ENCODE data around the gene ANAPC13. TPM values are rescaled to one million over a fixed set of nuclear protein-coding genes. Genes with fewer than 3 reads are reported as not detected.

Gene ANAPC13
- total RNA-seq, 1 experiment from 2014 or later = 68.8 TPM

GRCh38 chr3:134458406-134458945 is 27.3 kb downstream of the ANAPC13 start:
- no peaks in the 10 kb centered on the region for H3K36me3 ChIP-seq (ENCODE audit: control insufficient read depth, insufficient read depth, low read length)
- ChIA-PET CTCF (no interaction called here), POLR2A (no interaction called here)
- in situ Hi-C loops (cut with HindIII; ENCODE audit: low pct_unique_long_range_greater_than_20kb, low sequenced_read_pairs) (no loop called here), intact Hi-C loops (cut with micrococcal nuclease; ENCODE audit: unreplicated experiment) (no loop called here)
- H3K27me3 ChIP-seq (ENCODE audit: control insufficient read depth, insufficient read depth, low read length) = no peaks in the 10 kb centered on the region
- no peak for ATAC-seq
- no peak for DNase-seq (ENCODE audit: low read depth, low spot score)
- H3K4me1 ChIP-seq (ENCODE audit: control insufficient read depth, insufficient read depth, low read length) = no peaks in the 10 kb centered on the region
- no peak for TF ChIP-seq SIN3A (IDR thresholded peaks at IDR 0.05; ENCODE audit: borderline replicate concordance, insufficient read depth, low read depth, low read length)
- TF ChIP-seq TCF7L2 (IDR thresholded peaks at IDR 0.05; ENCODE audit: low read depth, low read length) = no peak
- no peak for TF ChIP-seq POLR2AphosphoS5 (IDR thresholded peaks at IDR 0.05; ENCODE audit: low read depth, low read length)
- no peak for TF ChIP-seq CTCF (IDR thresholded peaks at IDR 0.05)
- no peak for TF ChIP-seq REST (IDR thresholded peaks at IDR 0.05; ENCODE audit: insufficient read depth in 1 of 2, low read depth in 2 of 2, low read length in 1 of 2)
- BruUV-seq (replicated peaks) = no TSS peak
- no peaks in the 10 kb centered on the region for H3K9me3 ChIP-seq (ENCODE audit: control insufficient read depth, insufficient read depth, low read depth, low read length)
- no peak overlapping the region for H3K27ac ChIP-seq (ENCODE audit: low read length)
- H3K4me3 ChIP-seq (ENCODE audit: low read depth in 2 of 2, low read length in 2 of 2) = no peak overlapping the region

GRCh38 chr3:134457376-134458074 is 28.3 kb downstream of the ANAPC13 start:
- BruUV-seq (replicated peaks) = no TSS peak
- ATAC-seq (no peak), DNase-seq (ENCODE audit: low read depth, low spot score) (no peak)
- ChIA-PET POLR2A (no interaction called here), CTCF (no interaction called here)
- TF ChIP-seq SIN3A (IDR thresholded peaks at IDR 0.05; ENCODE audit: borderline replicate concordance, insufficient read depth, low read depth, low read length) (no peak), POLR2AphosphoS5 (IDR thresholded peaks at IDR 0.05; ENCODE audit: low read depth, low read length) (no peak), TCF7L2 (IDR thresholded peaks at IDR 0.05; ENCODE audit: low read depth, low read length) (no peak), REST (IDR thresholded peaks at IDR 0.05; ENCODE audit: insufficient read depth in 1 of 2, low read depth in 2 of 2, low read length in 1 of 2) (no peak), CTCF (IDR thresholded peaks at IDR 0.05) (no peak)
- Histone ChIP-seq H3K36me3 (ENCODE audit: control insufficient read depth, insufficient read depth, low read length) (no peaks in the 10 kb centered on the region), H3K27ac (ENCODE audit: low read length) (no peak overlapping the region), H3K9me3 (ENCODE audit: control insufficient read depth, insufficient read depth, low read depth, low read length) (no peaks in the 10 kb centered on the region), H3K4me1 (ENCODE audit: control insufficient read depth, insufficient read depth, low read length) (no peaks in the 10 kb centered on the region), H3K27me3 (ENCODE audit: control insufficient read depth, insufficient read depth, low read length) (no peaks in the 10 kb centered on the region), H3K4me3 (ENCODE audit: low read depth in 2 of 2, low read length in 2 of 2) (no peak overlapping the region)
- intact Hi-C loops (cut with micrococcal nuclease; ENCODE audit: unreplicated experiment) = no loop called here
- in situ Hi-C loops (cut with HindIII; ENCODE audit: low pct_unique_long_range_greater_than_20kb, low sequenced_read_pairs) = no loop called here
